GM21515 (cell line): Measurements from ENCODE around the gene AMTN.

Experiments
- ATAC-seq: cut with Tn5 transposase; IDR thresholded peaks from one replicate; pipeline ENCODE4 v1.9.1; 2021; ENCODE audit not compliant: unreplicated experiment

AMTN gene

GRCh38 chr4:70559211-70559830 lies 41.0 kb downstream of the AMTN start:
- ATAC-seq: peak; percentile 59

- ATAC-seq: no peak
These were observed 41.6 kb downstream of the AMTN start for GRCh38 chr4:70559924-70560323.

- ATAC-seq: no peak
These were observed 45.7 kb downstream of the AMTN start for GRCh38 chr4:70564033-70564432.

GRCh38 chr4:70570796-70571195 lies 52.4 kb downstream of the AMTN start:
- ATAC-seq: no peak

GRCh38 chr4:70571772-70572171 lies 53.4 kb downstream of the AMTN start:
- ATAC-seq: no peak

GRCh38 chr4:70575964-70576363 lies 57.6 kb downstream of the AMTN start:
- no peak for ATAC-seq

- ATAC-seq: no peak
These were observed 59.0 kb downstream of the AMTN start for GRCh38 chr4:70577220-70577927.

- ATAC-seq: no peak
These were observed 63.6 kb downstream of the AMTN start for GRCh38 chr4:70581980-70582379.
